GM18909 (cell line): ENCODE measurements around the gene MAP4.
"Not testable (repeated sequence)": the region's sequence is repeated elsewhere in the genome, so short reads cannot be mapped to it uniquely, and the experiment has no call there.

Source experiments
- ATAC-seq: cut with Tn5 transposase; IDR thresholded peaks from one replicate; pipeline ENCODE4 v1.9.1; 2021; ENCODE audit warnings: mild to moderate bottlenecking; ENCODE audit not compliant: unreplicated experiment, poor library complexity

MAP4 gene, protein sequence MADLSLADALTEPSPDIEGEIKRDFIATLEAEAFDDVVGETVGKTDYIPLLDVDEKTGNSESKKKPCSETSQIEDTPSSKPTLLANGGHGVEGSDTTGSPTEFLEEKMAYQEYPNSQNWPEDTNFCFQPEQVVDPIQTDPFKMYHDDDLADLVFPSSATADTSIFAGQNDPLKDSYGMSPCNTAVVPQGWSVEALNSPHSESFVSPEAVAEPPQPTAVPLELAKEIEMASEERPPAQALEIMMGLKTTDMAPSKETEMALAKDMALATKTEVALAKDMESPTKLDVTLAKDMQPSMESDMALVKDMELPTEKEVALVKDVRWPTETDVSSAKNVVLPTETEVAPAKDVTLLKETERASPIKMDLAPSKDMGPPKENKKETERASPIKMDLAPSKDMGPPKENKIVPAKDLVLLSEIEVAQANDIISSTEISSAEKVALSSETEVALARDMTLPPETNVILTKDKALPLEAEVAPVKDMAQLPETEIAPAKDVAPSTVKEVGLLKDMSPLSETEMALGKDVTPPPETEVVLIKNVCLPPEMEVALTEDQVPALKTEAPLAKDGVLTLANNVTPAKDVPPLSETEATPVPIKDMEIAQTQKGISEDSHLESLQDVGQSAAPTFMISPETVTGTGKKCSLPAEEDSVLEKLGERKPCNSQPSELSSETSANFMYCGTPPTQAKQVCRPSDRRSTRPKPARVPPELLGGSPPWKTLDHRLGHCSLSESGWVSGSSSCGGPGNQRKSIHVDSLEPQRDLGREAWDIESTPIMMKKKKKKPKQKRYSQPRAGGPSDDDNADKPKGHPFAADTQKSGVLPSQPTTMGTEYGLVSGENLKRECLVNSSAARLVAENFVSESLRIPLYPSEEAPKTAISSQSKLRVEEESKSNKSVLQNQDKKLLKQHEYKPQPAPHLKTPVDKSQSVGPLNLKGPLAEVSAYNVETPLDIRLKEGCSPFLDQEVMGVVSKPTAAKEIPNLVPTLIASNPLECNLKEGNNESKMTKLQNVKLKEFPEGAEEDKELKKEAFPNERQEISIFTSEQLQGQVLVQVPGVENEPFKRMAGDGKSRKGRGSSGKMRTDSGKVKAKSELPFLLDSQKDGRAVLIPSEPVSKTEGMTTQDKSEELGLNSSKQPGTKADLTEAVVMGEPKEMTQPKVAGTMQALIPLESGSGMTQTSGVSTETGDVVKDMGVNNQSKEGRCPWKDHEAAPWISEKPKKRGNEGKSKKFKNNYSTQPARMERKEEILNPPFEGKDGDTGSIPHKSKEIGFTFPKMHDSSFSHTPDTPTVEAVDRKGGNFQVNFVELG (N-terminal part only)

DNA sequence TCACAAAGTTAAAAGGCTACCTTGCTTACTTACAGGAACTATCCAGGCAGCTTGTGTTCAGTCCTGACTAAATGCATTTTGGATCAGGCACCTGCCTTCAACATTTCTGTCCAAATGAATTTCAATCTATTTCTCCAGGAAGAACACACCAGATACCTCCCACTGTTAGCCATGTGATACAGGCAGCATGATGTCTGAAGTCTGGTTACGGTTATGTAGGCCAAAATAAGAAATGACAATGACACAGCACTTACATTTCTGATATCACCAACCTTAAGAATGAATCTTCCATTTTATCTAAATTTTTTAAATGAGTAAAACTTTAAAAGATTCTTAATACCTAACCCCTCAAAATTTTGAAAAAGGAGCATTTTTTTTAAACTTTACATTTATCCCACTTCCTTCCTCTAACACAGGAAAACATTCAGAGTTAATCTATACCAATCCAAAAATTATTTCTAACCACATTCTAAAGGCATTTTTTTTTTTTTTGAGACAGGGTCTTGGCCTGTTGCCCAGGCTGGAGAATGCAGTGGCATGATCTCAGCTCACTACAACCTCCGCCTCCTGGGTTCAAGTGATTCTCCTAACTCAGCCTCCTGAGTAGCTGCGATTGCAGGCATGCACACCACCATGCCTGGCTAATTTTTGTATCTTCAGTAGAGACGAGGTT is at the start of gene MAP4:
Gene MAP4 (minus strand): TSS at position 116 of the 673 bp plus-strand sequence. CDS start 17,556 bp downstream, outside the sequence.
- ATAC-seq = no peak

DNA sequence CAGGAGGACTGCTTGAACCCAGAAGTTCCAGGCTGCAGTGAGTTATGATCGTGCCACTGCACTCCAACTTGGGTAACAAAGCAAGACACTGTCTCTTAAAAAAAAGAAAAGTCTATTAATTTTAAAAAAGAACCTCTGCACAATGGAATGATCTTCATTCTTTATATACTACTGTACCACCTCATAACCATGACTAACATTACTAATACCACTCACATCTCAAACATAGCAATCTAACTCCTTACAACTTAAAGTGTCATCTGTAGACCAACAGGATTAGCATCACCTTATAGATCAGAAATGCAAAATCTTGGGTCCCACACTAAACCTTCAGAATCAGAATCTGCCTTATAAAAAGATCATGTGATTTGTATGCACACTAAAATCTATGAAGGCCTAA is 48.8 kb upstream of the MAP4 start:
- ATAC-seq = no peak

DNA sequence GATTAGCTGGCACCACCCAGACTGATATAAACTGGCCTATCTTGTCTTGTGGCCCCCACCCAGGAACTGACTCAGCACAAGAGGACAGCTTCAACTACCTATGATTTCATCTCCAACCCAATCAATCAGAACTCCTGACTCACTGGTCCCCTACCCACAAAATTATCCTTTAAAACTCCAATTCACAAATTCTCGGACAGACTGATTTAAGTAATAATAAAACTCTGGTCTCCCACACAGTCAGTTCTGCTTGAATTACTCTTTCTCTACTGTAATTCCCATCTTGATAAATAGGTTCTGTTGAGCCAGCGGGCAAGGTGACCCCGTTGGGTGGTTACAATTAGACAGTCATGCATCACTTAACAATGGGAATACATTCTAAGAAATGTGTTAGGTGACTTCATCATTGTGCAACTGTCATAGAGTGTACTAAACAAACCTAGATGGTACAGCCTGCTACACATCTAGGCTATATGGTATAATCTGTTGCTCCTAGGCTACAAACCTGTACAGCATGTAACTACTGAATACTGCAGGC is 48.1 kb upstream of the MAP4 start:
- ATAC-seq = no peak

DNA sequence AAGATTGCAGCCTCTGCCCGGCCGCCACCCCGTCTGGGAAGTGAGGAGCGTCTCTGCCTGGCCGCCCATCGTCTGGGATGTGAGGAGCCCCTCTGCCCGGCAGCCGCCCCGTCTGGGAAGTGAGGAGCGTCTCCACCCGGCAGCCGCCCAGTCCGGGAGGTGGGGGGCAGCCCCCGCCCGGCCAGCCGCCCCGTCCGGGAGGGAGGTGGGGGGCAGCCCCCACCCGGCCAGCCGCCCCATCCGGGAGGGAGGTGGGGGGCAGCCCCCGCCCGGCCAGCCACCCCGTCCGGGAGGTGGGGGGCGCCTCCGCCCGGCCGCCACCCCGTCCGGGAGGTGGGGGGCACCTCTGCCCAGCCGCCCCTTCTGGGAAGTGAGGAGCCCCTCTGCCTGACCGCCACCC is 45.4 kb upstream of the MAP4 start:
- ATAC-seq = not testable (repeated sequence)

DNA sequence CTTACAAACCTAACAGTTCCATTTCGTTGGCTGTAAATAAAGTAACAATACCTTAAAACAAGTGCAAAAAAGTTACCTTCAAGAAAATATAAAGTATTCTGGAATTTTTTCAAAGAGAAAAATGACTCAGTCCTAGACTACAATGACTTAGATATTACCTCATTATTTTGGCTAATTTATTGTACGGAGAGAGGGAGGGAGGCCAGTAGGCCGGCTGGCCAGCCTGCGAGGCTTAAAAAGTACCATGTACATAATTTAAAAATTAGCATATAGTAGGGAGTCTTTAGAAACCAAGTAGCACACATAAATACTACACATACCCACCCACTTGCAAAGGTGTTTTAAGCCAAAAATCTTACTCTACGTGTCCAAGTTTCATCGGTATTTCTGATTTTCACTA is 41.9 kb upstream of the MAP4 start:
- no peak for ATAC-seq

DNA sequence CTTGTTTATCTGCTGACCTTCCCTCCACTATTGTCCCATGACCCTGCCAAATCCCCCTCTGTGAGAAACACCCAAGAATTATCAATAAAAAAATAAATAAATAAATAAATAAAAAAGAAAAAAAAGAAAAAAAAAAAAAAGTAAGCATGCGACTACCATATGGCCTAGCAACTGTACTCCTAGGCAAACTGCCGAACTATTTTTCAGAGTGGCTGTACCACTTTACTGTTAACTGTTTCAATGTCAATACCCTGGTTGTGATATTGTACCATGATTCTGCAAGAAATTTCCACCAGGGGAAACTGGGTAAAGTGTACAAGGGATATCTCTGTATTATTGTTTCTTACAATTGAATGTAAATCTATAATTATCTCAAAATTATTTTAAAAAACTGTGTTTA is 41.3 kb upstream of the MAP4 start:
- ATAC-seq = no peak

DNA sequence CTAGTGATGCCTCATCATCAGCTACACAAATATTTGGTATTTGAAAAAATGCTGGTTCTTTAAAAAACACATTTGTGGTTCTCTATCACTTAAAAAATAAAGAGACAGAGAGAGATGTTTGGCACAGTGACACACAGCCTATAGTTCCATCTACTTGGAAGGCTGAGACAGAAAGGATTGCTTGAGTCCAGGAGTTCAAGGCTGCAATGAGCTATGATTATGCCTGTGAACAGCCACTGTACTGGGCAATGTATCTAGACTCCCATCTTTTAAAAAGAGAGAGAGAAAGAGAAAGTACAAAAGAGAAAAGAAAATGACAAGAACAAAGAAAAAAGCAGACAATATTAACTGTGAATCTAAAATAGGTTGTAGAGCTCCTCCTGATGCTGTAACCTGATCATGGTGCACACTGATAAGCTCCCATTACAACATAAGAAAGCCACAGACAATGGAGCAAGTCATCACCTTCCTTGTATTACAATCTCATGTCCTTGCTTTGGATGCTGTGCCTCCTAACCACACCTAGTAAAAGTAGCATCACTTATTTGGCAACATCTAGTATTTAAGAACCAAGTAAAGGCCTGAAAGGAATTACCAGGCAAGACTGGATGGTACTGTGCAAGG is 31.7 kb upstream of the MAP4 start:
- no peak for ATAC-seq

DNA sequence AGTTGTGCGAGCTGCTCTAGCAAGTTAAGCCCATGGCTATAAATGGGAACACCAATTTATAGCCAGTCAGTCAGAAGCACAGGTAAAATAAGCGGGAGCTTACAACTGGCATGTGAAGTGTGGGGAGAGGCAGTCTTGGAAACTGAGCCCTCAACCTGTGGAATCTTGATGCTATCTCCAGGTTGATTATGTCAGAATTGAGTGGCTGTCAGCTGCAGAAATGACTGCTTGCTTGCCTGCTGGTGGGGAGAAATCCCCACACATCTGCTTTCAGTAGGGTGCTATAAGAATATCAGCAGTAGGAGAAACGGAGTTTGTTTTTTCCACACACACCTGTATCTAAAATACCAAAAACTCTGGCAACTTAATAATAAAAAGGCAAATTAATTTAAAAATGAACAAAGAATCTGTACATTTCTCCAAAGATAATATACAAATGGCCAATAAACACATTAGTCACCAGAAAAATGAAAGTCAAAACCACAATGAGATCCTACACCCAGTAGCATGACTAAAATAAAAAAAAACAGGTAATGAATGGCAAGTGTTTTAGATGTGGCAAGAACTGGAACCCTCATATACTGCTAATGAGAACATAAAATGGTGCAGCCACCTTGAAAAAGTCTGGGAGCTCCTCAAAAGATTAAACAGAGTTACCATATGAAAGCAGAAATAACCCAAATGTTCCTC is 26.0 kb upstream of the MAP4 start:
- ATAC-seq = no peak

DNA sequence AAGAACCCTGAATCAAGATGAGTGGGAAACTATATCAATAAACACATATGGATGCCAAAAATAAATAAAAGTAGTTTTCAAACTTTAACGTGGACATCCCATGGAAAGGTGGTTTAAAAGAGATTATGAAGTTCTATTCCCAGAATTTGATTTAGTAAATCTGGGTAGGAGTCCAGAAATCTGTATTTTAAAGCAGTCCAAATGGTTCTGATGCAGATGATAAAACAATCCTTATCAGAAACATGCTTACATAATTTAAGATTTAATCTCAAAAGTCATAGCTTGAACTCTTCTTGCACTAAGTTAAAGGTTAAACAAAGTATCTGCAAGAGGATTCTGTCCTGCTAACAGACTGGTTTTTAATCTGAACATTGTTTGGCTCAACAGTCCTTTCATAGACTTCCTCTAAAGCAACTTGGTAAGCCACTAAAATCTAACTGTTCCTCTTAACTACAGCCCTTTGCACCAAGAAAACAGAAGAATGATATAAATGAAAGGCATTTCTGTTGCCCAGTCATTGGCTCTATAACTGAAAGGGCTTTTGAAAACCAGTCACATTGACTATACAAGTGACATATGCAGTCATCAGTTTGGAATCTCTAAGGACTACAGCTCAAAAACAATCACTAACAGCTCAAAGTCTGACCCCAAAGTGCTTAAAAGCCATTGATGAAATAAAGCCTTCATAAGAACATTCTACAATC is 23.4 kb upstream of the MAP4 start:
- ATAC-seq = no peak

DNA sequence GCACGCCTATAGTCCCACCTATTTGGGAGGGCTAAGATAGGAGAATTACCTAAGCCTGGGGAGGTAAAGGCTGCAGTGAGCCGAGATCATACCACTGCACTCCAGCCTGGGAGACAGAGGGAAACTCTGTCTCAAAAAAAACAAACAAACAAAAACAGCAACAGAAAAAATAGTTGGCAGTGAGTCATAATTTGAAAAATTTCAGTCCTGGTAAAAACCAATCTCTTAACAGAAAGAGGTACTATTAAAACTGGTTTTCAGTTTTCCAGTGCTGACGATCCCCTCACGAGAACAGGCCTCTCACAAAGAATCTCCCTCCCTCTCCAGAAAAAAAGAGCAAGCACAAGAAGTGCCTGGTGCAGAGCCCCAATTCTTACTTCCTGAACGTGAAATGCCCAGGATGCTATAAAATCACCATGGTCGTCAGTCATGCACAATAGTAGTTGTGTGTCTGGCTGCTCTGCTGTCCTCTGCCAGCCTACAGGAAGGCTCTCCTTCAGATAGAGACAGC is 22.8 kb upstream of the MAP4 start:
- no peak for ATAC-seq

DNA sequence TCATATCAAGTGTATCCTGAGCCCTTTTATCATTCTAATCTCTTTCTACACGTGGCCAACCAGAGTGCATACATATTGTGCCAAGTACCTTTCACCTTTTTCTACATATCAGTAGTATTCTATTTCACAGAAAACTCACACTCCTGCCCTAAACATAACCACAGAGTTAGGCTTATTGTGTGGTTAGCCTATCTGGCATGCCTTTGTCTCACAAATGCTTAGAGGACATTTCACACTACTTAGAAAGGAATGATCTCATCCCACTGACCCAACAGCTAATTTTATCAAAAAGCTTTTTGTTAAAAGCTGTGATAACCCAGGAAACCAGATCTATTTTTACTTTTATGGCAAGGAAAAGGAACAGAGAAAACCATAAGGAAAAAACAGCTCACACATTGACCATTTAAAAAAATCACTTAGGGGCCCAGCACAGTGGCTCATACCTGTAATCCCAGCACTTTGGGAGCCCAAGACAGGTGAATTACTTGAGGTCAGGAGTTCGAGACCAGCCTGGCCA is 17.8 kb upstream of the MAP4 start:
- ATAC-seq = no peak

DNA sequence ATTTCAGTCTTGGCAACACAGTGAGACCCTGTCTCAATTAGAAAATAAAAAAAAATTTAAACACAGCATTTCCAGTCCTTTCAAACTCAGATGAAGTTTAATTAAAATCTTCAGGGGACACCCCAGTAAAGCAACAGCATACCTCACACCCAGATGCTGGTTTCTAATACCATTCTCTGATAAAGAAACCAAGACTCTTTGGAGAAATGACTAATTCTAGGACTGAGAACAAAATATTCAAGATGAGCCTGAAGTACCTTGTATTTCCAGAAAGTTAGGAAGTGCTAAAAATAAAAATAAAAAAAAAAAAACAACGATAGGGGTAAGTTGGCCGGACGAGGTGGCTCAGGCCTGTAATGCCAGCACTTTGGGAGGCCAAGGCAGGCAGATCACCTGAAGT is 14.0 kb upstream of the MAP4 start:
- ATAC-seq = no peak

DNA sequence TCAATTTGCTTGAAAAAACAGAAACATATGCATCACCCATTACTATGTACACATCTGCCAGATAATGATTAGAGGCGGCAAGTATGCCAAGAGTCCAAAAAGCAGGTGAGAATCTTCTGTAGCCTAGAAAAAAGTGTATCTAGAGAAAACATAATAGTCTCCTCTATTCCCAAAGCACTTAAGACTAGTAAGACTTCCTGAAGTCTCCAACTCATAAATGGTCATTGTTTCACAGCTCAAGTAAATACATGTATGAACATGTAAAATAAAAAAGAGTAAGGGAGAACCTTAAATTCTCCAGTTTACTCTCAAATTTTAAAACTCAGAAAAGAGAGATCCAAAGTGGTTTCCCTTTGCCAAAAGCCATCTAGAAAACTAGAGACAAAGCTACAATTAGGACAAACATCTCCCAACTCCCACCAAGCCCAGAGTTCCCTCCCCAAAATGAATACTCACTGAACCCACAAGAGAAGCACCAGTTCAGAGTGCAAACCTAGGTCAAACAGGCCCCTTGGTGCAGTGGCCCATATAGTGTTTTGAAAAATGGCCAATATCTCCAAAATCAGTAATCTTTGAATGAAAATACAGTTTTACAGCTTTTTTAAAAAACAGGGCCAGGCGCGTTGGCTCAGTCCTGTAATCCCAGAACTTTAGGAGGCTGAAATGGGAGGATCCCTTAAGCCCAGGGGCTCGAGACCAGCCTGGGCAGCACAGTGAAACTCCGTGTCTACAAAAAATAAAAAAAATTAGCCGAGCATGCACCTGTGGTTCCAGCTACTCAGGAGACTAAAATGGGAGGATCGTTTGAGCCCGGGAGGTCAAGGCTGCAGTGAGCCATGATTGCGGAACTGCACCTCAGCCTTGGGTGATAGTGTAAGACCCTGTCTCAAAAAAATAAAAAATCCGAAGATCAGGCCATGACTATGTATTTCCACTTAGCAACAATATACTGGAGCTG is 11.0 kb upstream of the MAP4 start:
- ATAC-seq = no peak

DNA sequence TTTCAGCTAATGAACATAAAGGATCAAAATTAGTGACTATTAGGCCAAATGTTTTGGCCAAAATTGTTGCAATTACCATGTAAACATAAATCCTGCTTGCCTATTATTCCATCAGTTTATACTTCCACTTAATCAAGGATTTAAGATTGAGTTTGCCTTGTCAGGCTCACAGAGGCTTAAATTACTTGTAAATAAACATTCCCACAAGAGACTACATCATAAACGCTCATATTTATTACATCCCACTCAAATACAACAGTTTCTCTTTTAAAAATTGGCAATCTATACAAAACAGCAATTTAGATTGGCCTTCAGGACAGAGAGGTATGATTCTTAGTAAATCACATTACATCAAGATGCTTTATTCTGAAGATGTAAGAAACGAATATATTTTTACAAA is 9.9 kb upstream of the MAP4 start:
- no peak for ATAC-seq

DNA sequence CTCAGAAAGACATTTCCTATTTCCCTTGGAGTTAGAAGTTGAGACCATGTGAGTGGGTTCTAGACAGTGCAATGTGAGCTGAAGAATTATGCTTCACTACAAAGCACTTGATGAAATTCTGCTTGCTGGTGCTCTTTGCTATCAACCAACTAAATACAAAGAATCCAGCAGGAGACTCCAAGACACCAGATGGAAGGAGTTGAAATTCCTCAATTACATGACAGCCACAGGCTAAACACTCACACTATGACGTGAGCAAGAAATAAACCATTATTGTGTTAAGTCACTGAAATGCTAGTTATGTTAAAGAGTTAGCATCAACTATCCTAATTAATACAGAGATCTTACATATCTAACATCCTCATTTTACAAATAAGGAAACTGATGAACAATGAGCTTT is 8.2 kb upstream of the MAP4 start:
- no peak for ATAC-seq

DNA sequence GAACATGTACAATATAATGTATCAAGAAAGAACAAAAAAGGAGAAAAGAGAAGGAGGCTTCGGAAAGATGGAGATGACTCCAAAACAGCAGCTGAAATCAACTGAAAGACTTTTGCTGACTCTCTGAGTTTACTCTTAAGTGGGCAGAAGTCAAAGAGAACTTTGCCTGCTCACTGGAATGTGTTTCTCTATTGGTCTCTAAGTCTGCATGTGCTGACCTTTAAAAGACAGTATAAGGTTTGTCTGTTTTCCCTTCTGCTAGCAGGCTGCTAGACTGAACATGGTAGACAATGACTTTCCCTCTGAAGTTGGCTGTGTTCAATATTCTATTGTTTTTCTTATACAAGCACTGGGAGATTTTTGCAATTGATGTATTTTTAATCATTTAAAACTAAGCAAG is 7.2 kb upstream of the MAP4 start:
- no peak for ATAC-seq

DNA sequence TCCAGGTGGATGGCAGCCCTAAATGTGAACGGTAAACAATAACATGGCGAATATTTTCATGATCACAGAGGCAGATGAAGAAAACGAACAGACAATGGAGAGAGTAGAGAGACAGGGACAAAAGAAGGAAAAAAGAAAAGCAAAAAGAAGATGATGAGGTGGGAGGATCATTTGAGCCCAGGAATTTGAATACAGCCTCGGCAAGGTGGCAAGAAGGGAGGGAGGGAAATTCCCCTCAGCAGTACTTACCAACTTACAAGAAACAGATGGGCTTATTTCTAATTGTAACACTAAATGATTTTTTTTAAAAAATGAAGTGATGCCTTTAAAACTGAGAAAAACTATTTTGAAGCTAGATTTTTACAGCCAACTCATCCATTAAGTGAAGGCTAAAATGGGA is 6.0 kb upstream of the MAP4 start:
- no peak for ATAC-seq
